Breast epithelium (tissue), 3 donors: ENCODE data around the gene ATP5F1B.

ENCODE experiments used
- POLR2A ChIP-seq: fragments of 450-650 bp; IDR thresholded peaks from one replicate; pipeline ENCODE4 v1.6.1; 2016; ENCODE audit warnings: antibody characterized with exemption, mild to moderate bottlenecking, moderate library complexity
- POLR2AphosphoS5 ChIP-seq, 3 donors: sonication (generic); formaldehyde crosslinking; IDR thresholded peaks; one replicate each; pipeline ENCODE4 v1.6.1; 2017; ENCODE audit warnings: antibody characterized with exemption in 3 of 3

GRCh38 chr12:56678852-56679251 lies 33.1 kb upstream of the ATP5F1B start:
- TF ChIP-seq POLR2AphosphoS5 (IDR thresholded peaks at IDR 0.05) (no peak), POLR2A (no peak)
